ENCODE data around the gene SHTN1.

SHTN1 gene

DNA sequence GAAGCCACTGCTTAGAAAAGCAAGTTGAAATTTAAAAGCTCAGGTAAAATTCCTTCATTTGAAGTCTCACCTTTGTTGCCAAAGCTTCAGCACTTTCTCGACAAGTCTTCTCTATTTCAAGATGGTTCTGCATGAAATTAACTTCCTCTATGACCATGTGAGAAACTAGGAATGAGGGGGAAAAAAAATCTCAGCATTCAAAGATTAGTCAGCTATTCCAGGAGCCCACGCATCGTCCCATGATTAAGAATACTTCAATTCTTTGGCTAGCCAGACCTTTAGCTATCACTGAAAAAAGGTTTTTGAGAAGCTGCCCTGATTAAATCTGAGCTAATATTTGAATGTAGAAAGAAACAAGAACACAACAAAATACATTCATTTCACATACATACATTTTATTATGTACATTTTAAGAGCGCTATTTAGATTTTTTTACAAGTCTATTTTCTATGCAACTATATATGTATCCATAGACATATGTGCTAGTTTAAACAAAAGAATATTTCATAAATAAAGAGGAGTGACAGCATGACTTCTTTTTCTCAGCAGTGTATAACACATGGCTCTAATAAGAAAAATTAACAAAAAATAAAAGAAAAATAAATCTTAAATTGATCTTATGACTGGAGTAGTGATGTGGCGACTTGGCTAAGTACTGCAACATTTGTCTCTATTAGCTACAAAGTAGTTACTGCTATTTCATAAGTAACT is 44.8 kb downstream of the SHTN1 start:
- no peaks in the 10 kb centered on the region for H3K27me3 ChIP-seq (replicated peaks; ENCODE audit: control insufficient read depth, insufficient read depth, low read length)
- H3K4me3 ChIP-seq (ENCODE audit: low read length): no peak overlapping the region
- peak; percentile 7 for DNase-seq (ENCODE audit: low read depth)
- no peaks in the 10 kb centered on the region for H3K4me1 ChIP-seq (ENCODE audit: control insufficient read depth, insufficient read depth, low read length)
- no peaks in the 10 kb centered on the region for H3K36me3 ChIP-seq (ENCODE audit: control insufficient read depth, insufficient read depth, low read length, severe bottlenecking)
- H3K9ac ChIP-seq (ENCODE audit: low read length): no peak overlapping the region
- H3K9me3 ChIP-seq (ENCODE audit: control insufficient read depth, low read length): no peaks in the 10 kb centered on the region

DNA sequence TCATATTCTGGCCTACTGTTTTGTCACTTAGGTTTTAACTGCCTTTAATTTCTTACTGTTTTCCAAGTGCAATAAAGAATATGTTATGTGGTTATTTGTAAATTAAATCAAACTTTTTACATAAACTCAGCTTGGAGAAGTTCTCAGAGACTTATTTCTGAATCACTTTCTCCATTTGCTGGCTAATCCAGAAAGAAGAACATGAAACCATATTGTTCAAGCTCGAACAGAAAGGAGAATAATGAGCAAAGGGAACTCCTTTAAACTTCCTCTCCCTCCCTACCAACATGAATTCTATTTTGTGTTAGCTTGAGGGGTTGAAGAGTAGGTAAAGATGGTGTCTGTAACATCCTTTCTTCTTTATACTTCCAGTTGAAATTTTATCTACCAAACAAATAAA is 52.3 kb downstream of the SHTN1 start:
- Histone ChIP-seq H3K9ac (ENCODE audit: low read length) (no peak overlapping the region), H3K27me3 (replicated peaks; ENCODE audit: control insufficient read depth, insufficient read depth, low read length) (no peaks in the 10 kb centered on the region), H3K36me3 (ENCODE audit: control insufficient read depth, insufficient read depth, low read length, severe bottlenecking) (no peaks in the 10 kb centered on the region), H3K9me3 (ENCODE audit: control insufficient read depth, low read length) (no peaks in the 10 kb centered on the region), H3K4me1 (ENCODE audit: control insufficient read depth, insufficient read depth, low read length) (peaks cover 4% of the 10 kb centered on the region), H3K4me3 (ENCODE audit: low read length) (no peak overlapping the region)
- DNase-seq (ENCODE audit: low read depth): no peak

DNA sequence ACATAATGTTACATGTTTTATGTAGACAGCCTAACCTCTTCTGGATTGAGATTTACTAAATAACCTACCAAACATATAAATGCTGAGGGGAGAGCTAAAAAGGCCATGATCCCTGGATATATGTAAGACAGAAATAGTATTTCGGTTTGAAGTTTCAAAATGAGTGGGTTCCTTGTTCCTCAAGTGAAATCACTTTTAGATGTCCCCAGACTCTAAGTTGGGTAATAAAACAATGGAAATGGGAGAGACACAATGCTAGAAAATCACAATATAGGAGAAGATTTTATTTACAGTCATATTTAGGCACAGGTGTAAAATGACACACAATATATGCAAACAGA is 56.5 kb downstream of the SHTN1 start:
- Histone ChIP-seq H3K36me3 (ENCODE audit: control insufficient read depth, insufficient read depth, low read length, severe bottlenecking) (no peaks in the 10 kb centered on the region), H3K9ac (ENCODE audit: low read length) (no peak overlapping the region), H3K27me3 (replicated peaks; ENCODE audit: control insufficient read depth, insufficient read depth, low read length) (no peaks in the 10 kb centered on the region)

DNA sequence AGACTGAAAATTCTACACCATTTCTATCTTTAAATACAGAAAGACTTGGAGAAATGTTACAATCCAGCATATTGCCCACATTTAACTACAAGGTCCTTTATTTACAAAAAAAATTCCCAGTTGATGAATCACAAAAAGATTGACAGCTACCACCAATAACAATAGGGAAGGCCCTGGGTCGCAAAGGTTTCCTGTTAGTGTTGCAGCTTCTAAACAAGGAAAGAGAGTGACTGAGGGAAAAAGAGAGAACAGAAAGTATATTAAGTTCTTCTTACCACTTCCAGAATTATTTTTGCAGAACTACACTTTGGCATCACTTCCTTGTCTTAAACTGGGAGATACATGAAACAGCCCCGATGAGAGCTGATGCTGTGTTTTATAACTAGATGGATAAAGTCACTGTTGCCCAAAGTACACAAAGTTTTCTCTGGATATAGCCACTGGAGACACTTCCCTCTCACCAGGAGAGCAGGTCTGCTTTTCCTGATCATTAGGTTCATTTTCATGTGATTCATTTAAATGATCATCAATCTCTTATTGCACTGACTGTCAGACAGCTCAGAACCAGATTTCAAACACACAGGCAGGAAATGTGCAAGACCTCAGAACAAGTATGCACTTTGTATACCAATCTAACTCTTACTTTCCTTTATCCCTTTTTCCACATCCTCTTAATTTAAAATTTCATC is 57.0 kb downstream of the SHTN1 start:
- H3K4me1 ChIP-seq (ENCODE audit: control insufficient read depth, insufficient read depth, low read length): peaks cover 14% of the 10 kb centered on the region
- peak; percentile 38 for DNase-seq (ENCODE audit: low read depth)
- H3K27me3 ChIP-seq (replicated peaks; ENCODE audit: control insufficient read depth, insufficient read depth, low read length): no peaks in the 10 kb centered on the region
- H3K36me3 ChIP-seq (ENCODE audit: control insufficient read depth, insufficient read depth, low read length, severe bottlenecking): no peaks in the 10 kb centered on the region
- no peak overlapping the region for H3K9ac ChIP-seq (ENCODE audit: low read length)
- H3K4me3 ChIP-seq (ENCODE audit: low read length): no peak overlapping the region
- no peaks in the 10 kb centered on the region for H3K9me3 ChIP-seq (ENCODE audit: control insufficient read depth, low read length)

More for the DNA sequence above, 56.5 kb downstream of the SHTN1 start:
- Histone ChIP-seq H3K9me3 (ENCODE audit: control insufficient read depth, low read length) (no peaks in the 10 kb centered on the region), H3K4me1 (ENCODE audit: control insufficient read depth, insufficient read depth, low read length) (peaks cover 14% of the 10 kb centered on the region), H3K4me3 (ENCODE audit: low read length) (no peak overlapping the region)
- no peak for DNase-seq (ENCODE audit: low read depth)

DNA sequence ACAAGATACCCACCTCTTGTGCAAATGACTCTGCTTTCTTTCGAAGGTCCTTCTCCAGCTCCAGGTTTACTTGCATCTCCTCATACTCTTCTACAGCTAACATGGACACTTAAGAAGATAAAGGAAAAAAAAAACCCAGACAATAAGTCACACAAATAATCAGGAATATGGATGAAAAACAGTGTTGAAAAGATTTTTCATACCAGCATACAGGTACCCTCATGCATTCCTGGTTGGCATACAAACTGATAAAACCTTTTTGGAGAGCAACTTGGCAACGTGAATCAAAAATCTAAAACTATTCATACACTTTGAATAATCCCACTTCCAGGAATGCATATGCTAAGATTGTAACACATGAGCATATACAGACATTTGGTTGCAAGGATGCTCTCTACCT is 60.1 kb downstream of the SHTN1 start:
- Histone ChIP-seq H3K4me3 (ENCODE audit: low read length) (no peak overlapping the region), H3K9ac (ENCODE audit: low read length) (no peak overlapping the region), H3K27me3 (replicated peaks; ENCODE audit: control insufficient read depth, insufficient read depth, low read length) (no peaks in the 10 kb centered on the region), H3K36me3 (ENCODE audit: control insufficient read depth, insufficient read depth, low read length, severe bottlenecking) (no peaks in the 10 kb centered on the region), H3K9me3 (ENCODE audit: control insufficient read depth, low read length) (no peaks in the 10 kb centered on the region), H3K4me1 (ENCODE audit: control insufficient read depth, insufficient read depth, low read length) (peaks cover 14% of the 10 kb centered on the region)
- no peak for DNase-seq (ENCODE audit: low read depth)

DNA sequence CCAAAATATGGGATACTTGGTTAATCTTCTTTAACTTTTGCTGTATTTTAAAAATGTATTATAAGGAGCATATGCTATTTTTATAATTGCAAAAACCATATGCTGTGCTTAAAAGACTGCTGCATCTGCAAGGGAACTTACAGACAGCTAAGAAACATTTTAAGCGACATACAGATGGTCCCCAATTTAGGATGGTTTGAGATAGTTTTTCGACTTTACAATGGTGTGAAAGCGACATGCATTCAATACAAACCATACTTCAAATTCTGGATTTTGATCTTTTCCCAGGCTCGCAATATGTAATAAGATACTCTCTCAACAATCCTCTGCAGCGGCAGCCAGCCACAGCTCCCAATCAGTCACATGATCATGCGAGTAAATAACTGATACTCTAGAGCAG is 73.2 kb downstream of the SHTN1 start:
- Histone ChIP-seq H3K9me3 (ENCODE audit: control insufficient read depth, low read length) (no peaks in the 10 kb centered on the region), H3K9ac (ENCODE audit: low read length) (no peak overlapping the region), H3K4me3 (ENCODE audit: low read length) (no peak overlapping the region)

DNA sequence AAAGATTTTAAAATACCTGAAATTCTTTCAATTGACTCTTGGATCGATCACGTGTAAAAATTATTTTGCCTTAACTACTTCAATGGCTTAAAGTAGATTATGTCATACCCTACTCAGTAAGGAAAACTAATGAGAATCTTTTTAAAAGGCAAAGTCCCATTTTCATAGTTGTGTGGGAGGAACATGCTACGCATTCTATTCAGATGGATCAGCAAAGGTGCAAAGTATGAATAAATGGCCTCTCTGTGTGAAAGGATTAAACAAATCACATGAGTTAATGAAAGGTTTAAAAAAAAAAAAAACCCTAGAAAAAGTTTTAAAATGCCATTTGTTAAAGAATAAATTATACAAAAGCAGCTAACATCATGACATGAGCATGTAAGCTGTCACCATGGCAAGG is 78.6 kb downstream of the SHTN1 start:
- no peaks in the 10 kb centered on the region for H3K36me3 ChIP-seq (ENCODE audit: control insufficient read depth, insufficient read depth, low read length, severe bottlenecking)
- no peak for DNase-seq (ENCODE audit: low read depth)
- H3K27me3 ChIP-seq (replicated peaks; ENCODE audit: control insufficient read depth, insufficient read depth, low read length): no peaks in the 10 kb centered on the region
- H3K4me1 ChIP-seq (ENCODE audit: control insufficient read depth, insufficient read depth, low read length): no peaks in the 10 kb centered on the region
- H3K9ac ChIP-seq (ENCODE audit: low read length): no peak overlapping the region
- H3K9me3 ChIP-seq (ENCODE audit: control insufficient read depth, low read length): no peaks in the 10 kb centered on the region
- no peak overlapping the region for H3K4me3 ChIP-seq (ENCODE audit: low read length)

More for the DNA sequence above, 73.2 kb downstream of the SHTN1 start:
- no peaks in the 10 kb centered on the region for H3K4me1 ChIP-seq (ENCODE audit: control insufficient read depth, insufficient read depth, low read length)
- no peaks in the 10 kb centered on the region for H3K36me3 ChIP-seq (ENCODE audit: control insufficient read depth, insufficient read depth, low read length, severe bottlenecking)
- DNase-seq (ENCODE audit: low read depth): no peak
- no peaks in the 10 kb centered on the region for H3K27me3 ChIP-seq (replicated peaks; ENCODE audit: control insufficient read depth, insufficient read depth, low read length)

DNA sequence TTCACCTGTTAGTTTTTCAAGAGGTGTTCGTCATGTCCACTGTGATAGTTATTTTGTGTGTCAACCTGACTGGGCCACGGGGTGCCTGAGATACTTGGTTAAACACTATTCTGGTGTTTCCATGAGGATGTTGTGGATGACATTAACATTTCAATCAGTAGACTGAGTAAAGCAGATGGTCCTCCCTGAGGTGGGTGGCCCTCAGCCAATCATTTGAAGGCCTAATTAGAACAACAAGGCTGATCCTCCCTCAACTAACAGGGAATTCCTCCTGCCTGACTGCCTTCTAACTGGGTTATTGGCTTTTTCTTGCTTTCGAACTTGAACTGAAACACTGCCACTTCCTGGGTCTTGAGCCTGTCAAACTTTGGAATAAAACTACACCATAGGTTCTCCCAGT is 79.9 kb downstream of the SHTN1 start:
- Histone ChIP-seq H3K9me3 (ENCODE audit: control insufficient read depth, low read length) (no peaks in the 10 kb centered on the region), H3K27me3 (replicated peaks; ENCODE audit: control insufficient read depth, insufficient read depth, low read length) (no peaks in the 10 kb centered on the region), H3K4me3 (ENCODE audit: low read length) (no peak overlapping the region), H3K4me1 (ENCODE audit: control insufficient read depth, insufficient read depth, low read length) (no peaks in the 10 kb centered on the region), H3K36me3 (ENCODE audit: control insufficient read depth, insufficient read depth, low read length, severe bottlenecking) (no peaks in the 10 kb centered on the region), H3K9ac (ENCODE audit: low read length) (no peak overlapping the region)
- DNase-seq (ENCODE audit: low read depth): no peak

DNA sequence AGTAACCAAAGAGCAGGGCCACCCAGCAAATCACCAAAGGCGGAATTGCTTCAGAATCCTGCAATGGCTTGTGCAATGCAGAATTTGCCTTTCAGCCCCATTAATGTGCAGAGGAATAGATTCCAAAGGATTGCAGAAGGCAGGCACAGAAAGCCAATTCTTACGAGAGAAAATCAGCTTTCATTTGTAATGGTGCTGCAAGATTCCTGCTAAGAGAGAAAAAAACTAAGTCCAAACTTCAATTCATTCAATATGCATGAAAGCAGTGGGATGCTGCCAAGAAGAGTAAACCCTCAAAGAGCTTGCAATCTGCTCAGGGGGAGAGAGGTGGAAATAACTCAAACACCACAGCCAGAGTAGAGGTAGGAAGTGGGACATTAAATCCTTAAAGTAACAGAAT is 85.3 kb downstream of the SHTN1 start:
- Histone ChIP-seq H3K9ac (ENCODE audit: low read length) (no peak overlapping the region), H3K4me1 (ENCODE audit: control insufficient read depth, insufficient read depth, low read length) (no peaks in the 10 kb centered on the region), H3K4me3 (ENCODE audit: low read length) (no peak overlapping the region), H3K27me3 (replicated peaks; ENCODE audit: control insufficient read depth, insufficient read depth, low read length) (no peaks in the 10 kb centered on the region), H3K36me3 (ENCODE audit: control insufficient read depth, insufficient read depth, low read length, severe bottlenecking) (no peaks in the 10 kb centered on the region), H3K9me3 (ENCODE audit: control insufficient read depth, low read length) (no peaks in the 10 kb centered on the region)
- no peak for DNase-seq (ENCODE audit: low read depth)

DNA sequence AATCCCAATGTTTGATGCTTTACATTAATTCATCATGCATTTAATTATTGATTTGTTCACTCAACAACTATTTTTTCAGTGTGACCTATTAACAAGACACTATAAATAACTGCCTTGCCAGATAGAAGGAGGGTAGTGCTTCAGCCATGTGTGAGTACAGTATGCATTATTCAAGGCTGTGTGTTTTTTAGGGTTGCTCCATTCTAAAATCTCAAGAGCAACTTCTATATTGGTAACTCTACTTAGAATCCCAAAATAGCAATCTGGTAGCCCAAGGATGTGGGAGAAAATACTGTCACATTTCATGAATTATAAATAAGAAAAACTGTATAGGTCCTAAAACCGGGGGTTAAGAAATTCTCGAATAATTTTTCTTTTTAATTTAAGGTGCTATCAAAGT is 85.8 kb downstream of the SHTN1 start:
- no peaks in the 10 kb centered on the region for H3K9me3 ChIP-seq (ENCODE audit: control insufficient read depth, low read length)
- H3K36me3 ChIP-seq (ENCODE audit: control insufficient read depth, insufficient read depth, low read length, severe bottlenecking): no peaks in the 10 kb centered on the region
- H3K4me1 ChIP-seq (ENCODE audit: control insufficient read depth, insufficient read depth, low read length): no peaks in the 10 kb centered on the region
- H3K9ac ChIP-seq (ENCODE audit: low read length): no peak overlapping the region
- no peak for DNase-seq (ENCODE audit: low read depth)
- H3K4me3 ChIP-seq (ENCODE audit: low read length): no peak overlapping the region
- no peaks in the 10 kb centered on the region for H3K27me3 ChIP-seq (replicated peaks; ENCODE audit: control insufficient read depth, insufficient read depth, low read length)

DNA sequence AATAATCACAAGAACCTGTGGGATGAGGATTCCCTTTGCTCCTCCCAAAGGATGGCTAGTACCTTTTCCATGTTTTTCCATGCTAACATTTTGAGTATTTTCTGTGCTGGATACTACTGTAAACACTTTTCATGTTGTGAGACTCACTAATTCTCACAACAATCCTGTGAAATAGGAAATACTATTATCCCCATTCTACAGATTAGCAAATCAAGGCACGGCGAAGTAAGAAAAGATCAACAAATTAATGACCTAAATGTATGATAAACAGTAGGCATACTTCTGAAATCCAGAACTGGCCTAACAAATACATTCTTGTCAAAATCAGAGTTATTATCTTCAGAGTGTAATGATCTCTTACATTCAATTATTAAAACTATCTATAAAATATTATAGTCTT is 86.4 kb downstream of the SHTN1 start:
- no peaks in the 10 kb centered on the region for H3K4me1 ChIP-seq (ENCODE audit: control insufficient read depth, insufficient read depth, low read length)
- no peak overlapping the region for H3K4me3 ChIP-seq (ENCODE audit: low read length)
- DNase-seq (ENCODE audit: low read depth): no peak
- no peaks in the 10 kb centered on the region for H3K36me3 ChIP-seq (ENCODE audit: control insufficient read depth, insufficient read depth, low read length, severe bottlenecking)
- no peaks in the 10 kb centered on the region for H3K9me3 ChIP-seq (ENCODE audit: control insufficient read depth, low read length)
- H3K9ac ChIP-seq (ENCODE audit: low read length): no peak overlapping the region
- no peaks in the 10 kb centered on the region for H3K27me3 ChIP-seq (replicated peaks; ENCODE audit: control insufficient read depth, insufficient read depth, low read length)

DNA sequence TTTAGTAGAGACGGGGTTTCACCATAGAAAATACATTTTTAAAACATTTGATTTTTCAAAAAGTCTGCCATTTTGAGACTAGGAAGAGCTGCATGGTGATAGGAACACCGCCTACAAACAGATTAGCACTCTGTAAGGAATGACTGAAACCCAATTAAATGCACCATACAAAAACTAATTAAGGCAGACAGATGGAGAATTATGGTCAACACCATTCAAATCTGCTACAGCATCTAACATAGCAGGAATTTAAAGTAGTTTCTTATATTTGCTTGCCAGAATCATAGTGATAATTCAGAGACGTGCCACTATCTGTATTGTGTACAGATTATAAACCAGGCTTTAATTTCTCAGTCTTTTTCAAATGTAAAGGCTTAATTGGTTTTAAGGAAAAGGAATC is 87.5 kb downstream of the SHTN1 start:
- H3K27me3 ChIP-seq (replicated peaks; ENCODE audit: control insufficient read depth, insufficient read depth, low read length): no peaks in the 10 kb centered on the region
- H3K4me1 ChIP-seq (ENCODE audit: control insufficient read depth, insufficient read depth, low read length): no peaks in the 10 kb centered on the region
- no peak for DNase-seq (ENCODE audit: low read depth)
- H3K4me3 ChIP-seq (ENCODE audit: low read length): no peak overlapping the region
- H3K36me3 ChIP-seq (ENCODE audit: control insufficient read depth, insufficient read depth, low read length, severe bottlenecking): no peaks in the 10 kb centered on the region
- H3K9ac ChIP-seq (ENCODE audit: low read length): no peak overlapping the region
- no peaks in the 10 kb centered on the region for H3K9me3 ChIP-seq (ENCODE audit: control insufficient read depth, low read length)
